ENCODE data around the gene AGMO.

Gene AGMO

GRCh38 chr7:15561835-15562234 lies at the start of gene AGMO:
AGMO (minus strand) TSS chr7:15562015.
- peak; percentile 42 for DNase-seq

GRCh38 chr7:15610503-15610902 lies 48.7 kb upstream of the AGMO start:
- no peak for DNase-seq

GRCh38 chr7:15609287-15609686 lies 47.5 kb upstream of the AGMO start:
- DNase-seq = no peak

- DNase-seq = no peak
Observed at GRCh38 chr7:15607529-15608210, 45.9 kb upstream of the AGMO start.

GRCh38 chr7:15606561-15606960 lies 44.7 kb upstream of the AGMO start:
- no peak for DNase-seq

- no peak for DNase-seq
Observed at GRCh38 chr7:15604166-15604565, 42.4 kb upstream of the AGMO start.

GRCh38 chr7:15603124-15603523 lies 41.3 kb upstream of the AGMO start:
- DNase-seq = peak; percentile 68

GRCh38 chr7:15602236-15602635 lies 40.4 kb upstream of the AGMO start:
- DNase-seq = peak; percentile 43

- DNase-seq = no peak
Observed at GRCh38 chr7:15601175-15601574, 39.4 kb upstream of the AGMO start.

GRCh38 chr7:15600298-15600697 lies 38.5 kb upstream of the AGMO start:
- DNase-seq = no peak

- DNase-seq = no peak
Observed at GRCh38 chr7:15594461-15594860, 32.6 kb upstream of the AGMO start.

- DNase-seq = no peak
Observed at GRCh38 chr7:15593382-15593781, 31.6 kb upstream of the AGMO start.

GRCh38 chr7:15586266-15586665 lies 24.5 kb upstream of the AGMO start:
- no peak for DNase-seq

GRCh38 chr7:15584575-15584974 lies 22.8 kb upstream of the AGMO start:
- DNase-seq = no peak

- no peak for DNase-seq
Observed at GRCh38 chr7:15582773-15583172, 21.0 kb upstream of the AGMO start.

GRCh38 chr7:15581352-15581951 lies 19.6 kb upstream of the AGMO start:
- DNase-seq = no peak

GRCh38 chr7:15580604-15581351 lies 19.0 kb upstream of the AGMO start:
- no peak for DNase-seq

GRCh38 chr7:15577600-15577999 lies 15.8 kb upstream of the AGMO start:
- no peak for DNase-seq

GRCh38 chr7:15571301-15571878 lies 9.6 kb upstream of the AGMO start:
- peak; percentile 82 for DNase-seq

- no peak for DNase-seq
Observed at GRCh38 chr7:15567652-15568051, 5.8 kb upstream of the AGMO start.

GRCh38 chr7:15567036-15567435 lies 5.2 kb upstream of the AGMO start:
- DNase-seq = no peak

- no peak for DNase-seq
Observed at GRCh38 chr7:15566476-15566875, 4.7 kb upstream of the AGMO start.

GRCh38 chr7:15560968-15561367 lies 847 bp downstream of the AGMO start:
- no peak for DNase-seq

GRCh38 chr7:15559416-15559928 lies 2.3 kb downstream of the AGMO start:
- DNase-seq = no peak

Data from fibroblast of upper back skin (primary cell).